IPS-18a (cell line): ENCODE data around the gene TTLL12.

Source experiments
- H3K27ac ChIP-seq: one replicate; pipeline ENCODE4 v1.5.1; 2013; ENCODE audit warnings: low read length
- H3K27me3 ChIP-seq: one replicate; pipeline ENCODE4 v1.6.1; 2013; ENCODE audit warnings: mild to moderate bottlenecking, low read length; ENCODE audit not compliant: control insufficient read depth, insufficient read depth
- H3K36me3 ChIP-seq: one replicate; pipeline ENCODE4 v1.6.1; 2013; ENCODE audit warnings: low read depth, low read length; ENCODE audit not compliant: control insufficient read depth
- H3K4me1 ChIP-seq: one replicate; pipeline ENCODE4 v1.6.1; 2013; ENCODE audit warnings: low read depth, low read length; ENCODE audit not compliant: control insufficient read depth
- H3K4me3 ChIP-seq: one replicate; pipeline ENCODE4 v1.5.1; 2013; ENCODE audit warnings: low read length
- H3K9ac ChIP-seq: one replicate; pipeline ENCODE4 v1.6.1; 2013; ENCODE audit warnings: mild to moderate bottlenecking, low read length, moderate library complexity
- H3K9me3 ChIP-seq: one replicate; pipeline ENCODE4 v1.6.1; 2013; ENCODE audit warnings: low read depth, low read length; ENCODE audit not compliant: control insufficient read depth

The TTLL12 gene

DNA sequence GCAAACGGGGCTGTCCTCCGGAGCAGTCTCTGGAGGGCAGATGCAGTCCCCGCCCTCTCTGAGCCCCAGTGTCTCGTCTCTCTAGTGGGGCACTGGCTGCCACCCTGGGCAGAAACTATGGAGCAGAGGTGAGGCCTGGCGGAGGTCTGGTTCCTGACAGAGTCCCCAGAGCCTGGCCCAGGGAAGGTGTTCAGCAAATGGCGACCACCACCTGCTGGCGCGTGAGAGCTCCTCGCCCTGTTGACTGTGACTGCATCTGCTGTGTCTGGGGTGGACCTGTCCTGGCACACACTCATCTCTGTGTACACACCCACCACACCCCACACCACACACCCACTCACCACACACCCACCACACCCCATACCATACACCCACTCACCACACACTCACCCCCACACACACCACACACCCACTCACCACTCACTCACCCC is 18.3 kb upstream of the TTLL12 start:
- Histone ChIP-seq H3K9me3 (no peaks in the 10 kb centered on the region), H3K9ac (no peak overlapping the region), H3K4me3 (no peak overlapping the region), H3K27ac (no peak overlapping the region), H3K36me3 (no peaks in the 10 kb centered on the region), H3K27me3 (no peaks in the 10 kb centered on the region), H3K4me1 (no peaks in the 10 kb centered on the region)

DNA sequence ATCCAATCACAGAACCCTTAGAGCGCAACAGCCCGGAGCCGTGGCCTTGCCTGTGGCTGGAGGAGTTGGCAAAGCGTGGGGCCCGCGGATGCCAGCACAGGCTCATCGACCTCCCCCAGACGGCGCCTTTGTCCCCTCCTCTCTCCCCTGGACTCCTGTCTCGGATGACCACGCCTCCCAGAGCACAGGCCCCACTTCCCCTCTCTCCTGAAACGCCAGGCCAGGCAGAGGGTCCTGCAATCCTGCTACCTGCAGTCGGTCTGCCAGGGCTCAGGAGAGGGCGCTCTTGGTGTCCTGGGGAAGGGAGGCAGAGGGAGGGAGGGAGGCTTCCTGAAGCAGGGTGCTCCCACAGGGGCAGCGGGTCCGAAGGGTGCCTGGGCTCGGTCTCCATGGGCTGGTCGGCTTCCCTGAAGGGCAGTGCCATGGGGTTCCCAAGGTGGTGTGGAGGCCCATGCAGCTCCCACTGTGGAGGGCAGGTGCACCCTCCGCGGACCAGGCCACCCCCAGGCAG is 16.6 kb upstream of the TTLL12 start:
- no peak overlapping the region for H3K4me3 ChIP-seq
- H3K9ac ChIP-seq = no peak overlapping the region

DNA sequence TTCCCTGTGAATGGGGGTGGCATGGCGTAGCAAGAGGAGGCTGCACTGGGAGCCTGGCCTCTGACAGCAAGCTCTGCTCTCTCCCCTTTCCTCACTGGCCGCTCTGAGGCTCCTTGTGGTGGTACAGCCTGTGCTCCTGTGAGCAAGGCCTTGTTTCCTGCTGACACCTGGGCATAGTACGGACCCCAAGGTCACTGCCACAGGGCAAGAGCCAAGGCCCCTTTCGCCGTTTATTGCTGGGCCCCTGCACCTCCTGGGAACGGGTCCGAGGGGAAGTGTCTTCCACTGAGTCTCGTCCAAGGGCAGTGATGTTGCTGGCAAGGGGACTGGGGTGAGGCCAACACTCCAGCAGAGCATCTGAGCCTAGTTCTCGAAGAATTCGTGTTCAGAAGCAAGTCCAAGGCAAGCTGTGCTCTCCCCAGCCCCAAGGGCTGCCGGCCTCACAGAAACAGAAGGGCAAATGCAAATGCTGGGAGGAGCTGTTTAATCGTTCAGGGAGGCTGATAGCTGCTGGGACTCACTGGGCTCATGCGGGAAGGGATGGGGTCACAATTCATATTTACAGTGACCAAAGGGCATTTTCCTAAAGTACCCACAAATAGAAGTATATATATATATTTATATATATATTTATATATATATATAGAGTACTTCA is 15.9 kb upstream of the TTLL12 start:
- Histone ChIP-seq H3K4me3 (no peak overlapping the region), H3K9me3 (no peaks in the 10 kb centered on the region), H3K4me1 (no peaks in the 10 kb centered on the region), H3K27ac (no peak overlapping the region), H3K27me3 (no peaks in the 10 kb centered on the region), H3K36me3 (no peaks in the 10 kb centered on the region), H3K9ac (no peak overlapping the region)

More for the DNA sequence above, 16.6 kb upstream of the TTLL12 start:
- H3K27ac ChIP-seq = no peak overlapping the region
- H3K27me3 ChIP-seq = no peaks in the 10 kb centered on the region
- H3K9me3 ChIP-seq = no peaks in the 10 kb centered on the region
- H3K36me3 ChIP-seq = no peaks in the 10 kb centered on the region
- H3K4me1 ChIP-seq = no peaks in the 10 kb centered on the region

DNA sequence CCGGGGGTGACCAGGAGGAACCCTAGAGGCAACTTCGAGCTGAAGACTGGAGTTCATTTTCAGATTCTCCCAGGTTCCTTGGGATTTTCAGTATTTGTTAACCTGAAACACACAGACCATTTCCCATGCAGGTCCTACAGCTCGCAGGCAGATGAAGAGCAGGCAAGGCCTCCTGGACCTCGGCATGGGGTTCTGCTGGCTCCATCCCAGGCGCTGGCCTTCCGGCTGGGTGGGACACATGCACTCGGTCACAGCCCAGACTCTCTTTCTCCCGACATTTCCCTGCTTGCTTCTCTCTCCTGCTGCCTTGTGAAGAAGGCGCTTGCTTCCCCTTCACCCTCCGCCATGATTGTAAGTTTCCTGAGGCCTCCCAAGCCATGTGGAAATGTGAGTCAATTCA is 15.4 kb upstream of the TTLL12 start:
- no peaks in the 10 kb centered on the region for H3K36me3 ChIP-seq
- no peaks in the 10 kb centered on the region for H3K4me1 ChIP-seq
- H3K9me3 ChIP-seq = no peaks in the 10 kb centered on the region
- H3K9ac ChIP-seq = no peak overlapping the region
- no peak overlapping the region for H3K4me3 ChIP-seq
- no peak overlapping the region for H3K27ac ChIP-seq
- no peaks in the 10 kb centered on the region for H3K27me3 ChIP-seq

DNA sequence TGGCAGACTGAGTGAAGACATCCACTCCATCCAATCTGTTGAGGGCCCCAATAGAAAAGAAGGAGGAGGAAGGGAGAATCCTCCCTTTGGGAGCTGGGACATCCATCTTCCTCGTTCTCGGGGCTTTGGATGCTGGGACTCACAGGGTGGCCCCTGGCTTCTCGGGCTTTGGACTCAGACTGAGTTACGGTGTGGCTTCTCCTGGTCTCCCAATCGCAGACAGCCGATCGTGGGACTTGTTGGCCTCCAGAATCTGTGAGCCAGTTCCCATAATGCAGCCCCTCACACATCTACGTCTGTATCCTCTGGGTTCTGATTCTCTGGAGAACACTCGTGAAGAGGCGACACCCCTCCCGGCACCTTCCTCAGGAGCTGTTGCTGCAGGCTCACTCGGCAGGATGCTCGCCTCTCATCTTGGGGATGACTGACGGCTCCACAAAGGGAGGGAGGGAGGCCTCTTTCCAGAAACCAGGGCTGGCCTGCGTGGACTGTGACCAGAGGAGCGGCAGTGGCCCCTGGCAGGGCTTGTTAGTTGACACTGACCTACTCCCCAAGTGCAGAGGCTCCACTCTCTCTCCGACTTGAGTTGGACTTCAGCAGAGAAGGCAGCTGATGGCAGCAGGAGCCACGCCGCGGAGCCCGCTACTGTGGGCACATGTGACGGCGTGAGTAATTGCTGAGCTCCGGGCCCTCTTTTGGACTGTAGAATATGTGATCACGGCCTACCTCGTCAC is 14.7 kb upstream of the TTLL12 start:
- Histone ChIP-seq H3K36me3 (no peaks in the 10 kb centered on the region), H3K27me3 (no peaks in the 10 kb centered on the region), H3K4me3 (no peak overlapping the region), H3K9ac (no peak overlapping the region), H3K27ac (no peak overlapping the region), H3K4me1 (no peaks in the 10 kb centered on the region), H3K9me3 (no peaks in the 10 kb centered on the region)

DNA sequence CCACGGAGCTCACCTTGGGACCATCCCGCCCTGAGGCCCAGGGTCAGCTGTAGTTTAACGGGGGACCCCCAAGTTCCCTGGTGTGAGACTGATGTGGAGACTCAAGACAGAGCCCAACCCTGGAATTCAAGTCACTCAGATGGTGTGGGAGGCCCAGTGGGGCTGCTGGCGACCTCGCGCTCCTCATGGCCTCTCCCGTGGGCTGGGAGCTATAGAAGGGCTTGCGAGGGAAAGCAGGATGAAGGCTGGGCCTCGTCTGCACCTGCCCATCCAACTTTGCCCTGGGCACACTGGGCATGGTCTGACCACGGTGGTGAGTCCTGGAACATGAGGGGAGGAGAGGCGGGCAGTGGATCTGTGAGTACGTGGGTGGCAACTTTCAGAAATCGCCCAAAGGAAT is 13.6 kb upstream of the TTLL12 start:
- Histone ChIP-seq H3K27me3 (no peaks in the 10 kb centered on the region), H3K4me1 (no peaks in the 10 kb centered on the region), H3K27ac (no peak overlapping the region), H3K9me3 (no peaks in the 10 kb centered on the region), H3K4me3 (no peak overlapping the region), H3K9ac (no peak overlapping the region), H3K36me3 (no peaks in the 10 kb centered on the region)

DNA sequence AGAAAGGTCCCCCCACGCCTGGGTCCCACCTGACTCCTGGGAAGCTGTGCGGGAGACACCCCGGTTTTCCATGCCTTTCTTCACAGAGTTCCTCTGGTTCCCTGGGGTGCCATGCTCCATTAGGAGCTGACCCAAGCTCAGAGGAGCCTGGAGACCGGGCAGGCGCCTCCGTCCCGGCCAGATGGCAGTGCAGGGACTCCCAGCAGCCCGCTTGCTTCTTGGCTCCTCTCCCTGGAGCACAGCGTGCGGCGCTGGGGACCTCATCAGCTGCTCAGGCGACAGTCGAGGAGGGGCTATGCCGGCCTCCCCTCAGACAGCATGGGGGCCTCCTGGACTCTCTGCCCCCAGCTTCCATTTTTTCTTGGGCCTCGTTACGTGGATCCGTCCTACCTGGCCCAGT is 13.1 kb upstream of the TTLL12 start:
- Histone ChIP-seq H3K36me3 (no peaks in the 10 kb centered on the region), H3K4me3 (no peak overlapping the region), H3K27ac (no peak overlapping the region), H3K9me3 (no peaks in the 10 kb centered on the region), H3K9ac (no peak overlapping the region), H3K27me3 (no peaks in the 10 kb centered on the region), H3K4me1 (no peaks in the 10 kb centered on the region)

DNA sequence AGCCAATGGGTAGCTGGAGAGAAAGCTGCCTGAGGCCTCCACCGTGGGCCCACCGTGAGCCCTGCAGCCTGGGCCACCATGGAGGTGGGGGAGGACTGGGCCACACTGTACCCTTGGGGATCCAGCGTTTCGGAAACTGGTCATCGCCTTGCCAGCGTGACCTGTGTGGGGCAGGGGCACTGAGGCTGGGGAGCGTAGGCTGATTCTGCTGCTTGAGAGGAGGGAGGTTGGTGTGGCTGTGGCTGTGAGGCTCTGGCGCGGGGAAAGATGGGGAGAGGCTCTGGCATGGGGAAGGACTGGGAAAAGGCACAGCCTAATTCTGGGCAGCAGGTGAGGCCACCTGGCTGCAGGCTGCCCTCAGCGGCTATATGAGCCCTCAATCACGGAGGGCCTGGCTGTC is 12.6 kb upstream of the TTLL12 start:
- no peaks in the 10 kb centered on the region for H3K27me3 ChIP-seq
- no peak overlapping the region for H3K27ac ChIP-seq
- H3K36me3 ChIP-seq = no peaks in the 10 kb centered on the region
- H3K9ac ChIP-seq = no peak overlapping the region
- H3K4me3 ChIP-seq = no peak overlapping the region
- H3K4me1 ChIP-seq = no peaks in the 10 kb centered on the region
- H3K9me3 ChIP-seq = no peaks in the 10 kb centered on the region

DNA sequence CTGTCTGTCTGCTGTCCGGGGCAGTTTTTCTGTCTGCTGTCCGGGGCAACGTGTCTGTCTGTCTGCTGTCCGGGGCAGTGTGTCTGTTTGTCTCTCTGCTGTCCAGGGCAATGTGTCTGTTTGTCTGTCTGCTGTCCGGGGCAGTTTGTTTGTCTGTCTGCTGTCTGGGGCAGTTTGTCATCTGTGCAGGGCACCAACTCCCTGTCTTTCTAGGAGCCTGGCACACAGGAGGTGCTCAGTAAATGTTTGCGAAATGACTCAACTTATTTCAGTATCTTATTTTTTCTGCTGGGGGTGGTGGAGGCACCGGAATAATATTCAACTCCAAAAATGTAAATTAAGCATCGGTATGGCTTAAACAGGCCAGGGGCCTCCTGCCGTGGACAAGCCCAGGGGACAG is 12.0 kb upstream of the TTLL12 start:
- H3K4me3 ChIP-seq = no peak overlapping the region
- H3K9me3 ChIP-seq = no peaks in the 10 kb centered on the region
- no peak overlapping the region for H3K27ac ChIP-seq
- H3K9ac ChIP-seq = no peak overlapping the region
- no peaks in the 10 kb centered on the region for H3K36me3 ChIP-seq
- H3K27me3 ChIP-seq = no peaks in the 10 kb centered on the region
- no peaks in the 10 kb centered on the region for H3K4me1 ChIP-seq

DNA sequence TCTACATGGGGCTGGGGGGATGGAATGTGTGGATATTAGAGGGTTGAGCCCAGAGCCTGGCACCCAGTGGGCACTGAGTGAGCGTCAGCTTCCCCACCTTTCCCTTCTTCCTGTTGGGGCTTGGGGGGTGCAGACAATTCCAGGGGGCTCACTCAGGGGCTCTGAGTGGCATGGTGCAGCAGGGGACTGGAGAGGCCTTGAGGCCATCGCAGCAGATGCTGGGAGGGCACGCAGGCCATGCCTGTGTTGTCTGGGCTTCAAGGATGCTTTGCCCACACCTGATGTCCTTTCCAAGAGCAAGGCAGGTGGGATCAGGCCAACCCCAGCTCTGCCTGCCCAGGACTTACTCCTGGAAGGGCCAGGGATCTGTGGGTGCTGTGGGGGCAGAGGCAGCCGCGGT is 11.2 kb upstream of the TTLL12 start:
- Histone ChIP-seq H3K4me1 (no peaks in the 10 kb centered on the region), H3K4me3 (no peak overlapping the region), H3K9me3 (no peaks in the 10 kb centered on the region), H3K27me3 (no peaks in the 10 kb centered on the region), H3K9ac (no peak overlapping the region), H3K27ac (no peak overlapping the region), H3K36me3 (no peaks in the 10 kb centered on the region)

DNA sequence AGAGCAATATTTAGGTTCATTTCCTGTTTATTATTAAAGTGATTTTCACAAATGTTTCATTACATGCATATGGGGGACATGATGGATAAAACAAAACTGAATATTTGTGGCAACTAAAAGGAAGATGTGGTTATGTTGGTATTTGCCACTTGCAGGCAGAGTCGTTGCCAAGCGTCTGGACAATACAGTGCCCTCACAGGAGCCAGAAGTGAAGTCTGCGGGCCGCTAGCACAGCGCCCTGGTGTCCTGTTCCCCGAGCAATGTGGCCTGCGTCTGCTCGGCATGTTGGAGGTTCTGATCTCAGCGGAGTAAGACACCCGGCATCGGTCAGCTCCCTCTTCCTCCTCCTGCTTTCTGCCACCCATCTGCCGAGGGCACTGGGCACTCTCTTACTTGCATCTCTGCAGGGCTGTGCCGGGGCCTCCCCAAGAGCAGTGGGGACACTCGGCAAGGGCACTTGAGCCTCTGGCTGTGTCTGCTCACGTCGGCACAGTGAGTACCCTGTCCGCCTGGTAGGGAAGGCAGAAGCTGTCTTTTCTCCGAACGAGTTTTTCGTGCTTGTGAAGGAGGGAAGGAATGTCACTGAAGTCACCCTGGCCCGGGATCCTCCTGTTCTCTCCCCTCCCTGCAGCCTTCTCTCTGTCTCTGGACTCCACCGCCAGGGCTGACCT is 10.5 kb upstream of the TTLL12 start:
- H3K36me3 ChIP-seq = no peaks in the 10 kb centered on the region
- H3K4me3 ChIP-seq = no peak overlapping the region
- H3K27ac ChIP-seq = no peak overlapping the region
- H3K9ac ChIP-seq = no peak overlapping the region
- H3K27me3 ChIP-seq = no peaks in the 10 kb centered on the region
- H3K9me3 ChIP-seq = no peaks in the 10 kb centered on the region
- no peaks in the 10 kb centered on the region for H3K4me1 ChIP-seq
